Measurements from ENCODE around the gene ZDHHC17. TPM values are rescaled to one million over a fixed set of nuclear protein-coding genes. Genes with fewer than 3 reads are reported as not detected.

ZDHHC17 gene
- polyA plus RNA-seq, 1 donor (not counting 4 experiments of a cell fraction or from before 2014, with no cell fraction given): 28.2 TPM

GRCh38 chr12:76863837-76864236 lies 99.9 kb downstream of the ZDHHC17 start:
- FAIRE-seq: no peak

GRCh38 chr12:76864791-76865400 lies 101.0 kb downstream of the ZDHHC17 start:
- peaks cover 7 to 8% of the 10 kb centered on the region in 2 experiments for H3K36me3 ChIP-seq (ENCODE audit: control insufficient read depth in 2 of 2, extremely low read depth in 1 of 2, insufficient read depth in 2 of 2, low read length in 2 of 2)
- H3K9me3 ChIP-seq (ENCODE audit: control insufficient read depth, low read depth, low read length): no peaks in the 10 kb centered on the region
- H3K9ac ChIP-seq (ENCODE audit: control insufficient read depth, extremely low read depth, insufficient read depth, low read length): no peak overlapping the region
- H3K4me1 ChIP-seq (ENCODE audit: control insufficient read depth, extremely low read depth, insufficient read depth, low read length): no peaks in the 10 kb centered on the region
- no peaks in the 10 kb centered on the region for H4K20me1 ChIP-seq (ENCODE audit: control insufficient read depth, extremely low read depth, insufficient read depth, low read length)
- no peaks in the 10 kb centered on the region for H3K27me3 ChIP-seq (ENCODE audit: control insufficient read depth, extremely low read depth, insufficient read depth, low read length)
- FAIRE-seq (no peak), DNase-seq (ENCODE audit: low read depth, low spot score) (no peak)
- no peak overlapping the region for H3K4me2 ChIP-seq (ENCODE audit: control insufficient read depth, extremely low read depth, insufficient read depth, low read depth, low read length)
- TF ChIP-seq CTCF (optimal IDR thresholded peaks at IDR 0.05 in 1 of 3, IDR thresholded peaks at IDR 0.05 in 1 of 3, conservative IDR thresholded peaks at IDR 0.05 in 1 of 3; ENCODE audit: extremely low read depth in 1 of 3, insufficient read depth in 2 of 3, low read length in 3 of 3): no peak
- TF ChIP-seq EZH2 (IDR thresholded peaks at IDR 0.05; ENCODE audit: low read length): no peak
- H3K9me1 ChIP-seq (ENCODE audit: control insufficient read depth, extremely low read depth, insufficient read depth, low read length): no peaks in the 10 kb centered on the region
- dilution Hi-C loops (cut with MboI; ENCODE audit: extremely low pct_ligation_motif_present, low sequenced_read_pairs): no loop called here
- H2AFZ ChIP-seq (ENCODE audit: control insufficient read depth, low read length): no peak overlapping the region
- H3K4me3 ChIP-seq (ENCODE audit: control insufficient read depth in 2 of 3, extremely low read depth in 1 of 3, insufficient read depth in 2 of 3, low read depth in 1 of 3, low read length in 3 of 3): no peak overlapping the region
- H3K79me2 ChIP-seq (ENCODE audit: control insufficient read depth, insufficient read depth, low read length): peaks cover 2% of the 10 kb centered on the region
- no peak overlapping the region for H3K27ac ChIP-seq (ENCODE audit: control insufficient read depth, insufficient read depth, low read length)

More at GRCh38 chr12:76863837-76864236, 99.9 kb downstream of the ZDHHC17 start:
- Histone ChIP-seq H3K4me3 (ENCODE audit: control insufficient read depth in 2 of 3, extremely low read depth in 1 of 3, insufficient read depth in 2 of 3, low read depth in 1 of 3, low read length in 3 of 3) (no peak overlapping the region), H3K36me3 (ENCODE audit: control insufficient read depth in 2 of 2, extremely low read depth in 1 of 2, insufficient read depth in 2 of 2, low read length in 2 of 2) (peaks cover 8 to 9% of the 10 kb centered on the region in 2 experiments), H3K9me3 (ENCODE audit: control insufficient read depth, low read depth, low read length) (no peaks in the 10 kb centered on the region), H3K4me2 (ENCODE audit: control insufficient read depth, extremely low read depth, insufficient read depth, low read depth, low read length) (no peak overlapping the region), H3K27ac (ENCODE audit: control insufficient read depth, insufficient read depth, low read length) (no peak overlapping the region), H3K27me3 (ENCODE audit: control insufficient read depth, extremely low read depth, insufficient read depth, low read length) (no peaks in the 10 kb centered on the region), H3K4me1 (ENCODE audit: control insufficient read depth, extremely low read depth, insufficient read depth, low read length) (no peaks in the 10 kb centered on the region), H3K9ac (ENCODE audit: control insufficient read depth, extremely low read depth, insufficient read depth, low read length) (no peak overlapping the region), H3K79me2 (ENCODE audit: control insufficient read depth, insufficient read depth, low read length) (no peaks in the 10 kb centered on the region), H4K20me1 (ENCODE audit: control insufficient read depth, extremely low read depth, insufficient read depth, low read length) (no peaks in the 10 kb centered on the region), H2AFZ (ENCODE audit: control insufficient read depth, low read length) (no peak overlapping the region), H3K9me1 (ENCODE audit: control insufficient read depth, extremely low read depth, insufficient read depth, low read length) (no peaks in the 10 kb centered on the region)
- TF ChIP-seq EZH2 (IDR thresholded peaks at IDR 0.05; ENCODE audit: low read length): no peak
- TF ChIP-seq CTCF (optimal IDR thresholded peaks at IDR 0.05 in 1 of 3, IDR thresholded peaks at IDR 0.05 in 1 of 3, conservative IDR thresholded peaks at IDR 0.05 in 1 of 3; ENCODE audit: extremely low read depth in 1 of 3, insufficient read depth in 2 of 3, low read length in 3 of 3): no peak
- DNase-seq (ENCODE audit: low read depth, low spot score): no peak
- dilution Hi-C loops (cut with MboI; ENCODE audit: extremely low pct_ligation_motif_present, low sequenced_read_pairs): no loop called here
